PC-3 (cell line): ENCODE data around the gene TMUB1. TPM values are rescaled to one million over a fixed set of nuclear protein-coding genes. Genes with fewer than 3 reads are reported as not detected.
A peak's percentile ranks its signal among the peaks of the same experiment; 100 is the strongest.

ENCODE experiments used
- ATAC-seq: fragments of 200-7000 bp; cut with Tn5 transposase; 2 replicates; pipeline ENCODE4 v1.9.1; 2020; ENCODE audit warnings: mild to moderate bottlenecking, moderate library complexity
- BruUV-seq: library from RNA; stranded (reverse); fragments of 400-500 nt; replicated peaks from 2 replicates; lab custom pipeline; 2021; lab: Mats Ljungman, UMichigan
- CTCF ChIA-PET: fragments of 300-600 bp; sonication (Branson Sonifier 250); formaldehyde crosslinking; loops from one replicate; lab custom pipeline; 2022; ENCODE audit warnings: antibody characterized with exemption; lab: Charles Lee
- POLR2A ChIA-PET: fragments of 300-600 bp; sonication (Branson Sonifier 250); formaldehyde crosslinking; loops from one replicate; lab custom pipeline; 2022; ENCODE audit warnings: antibody characterized with exemption; ENCODE audit not compliant: unreplicated experiment; lab: Charles Lee
- DNase-seq: peaks from one replicate; pipeline ENCODE4 v3.0.0-alpha.2; 2015
- H2AFZ ChIP-seq: fragments of 300-600 bp; sonication (generic); 2 replicates; pipeline ENCODE4 v1.6.0; 2016; ENCODE audit warnings: antibody characterized with exemption, low read length
- H3F3A ChIP-seq: fragments of 300-600 bp; sonication (generic); one replicate; pipeline ENCODE4 v1.6.0; 2017; ENCODE audit warnings: antibody characterized with exemption, low read length, control low read depth, mild to moderate bottlenecking; ENCODE audit not compliant: unreplicated experiment
- H3K27ac ChIP-seq: fragments of 300-600 bp; sonication (generic); 2 replicates; pipeline ENCODE4 v1.5.1; 2016; ENCODE audit warnings: mild to moderate bottlenecking, low read length
- H3K27me3 ChIP-seq: fragments of 300-600 bp; sonication (generic); 2 replicates; pipeline ENCODE4 v1.6.1; 2016; ENCODE audit warnings: low read length, mixed read lengths
- H3K36me3 ChIP-seq: fragments of 300-600 bp; sonication (generic); 2 replicates; pipeline ENCODE4 v1.6.1; 2016; ENCODE audit warnings: low read depth, mixed run types, low read length, mixed read lengths
- H3K4me1 ChIP-seq: fragments of 300-600 bp; sonication (generic); 2 replicates; pipeline ENCODE4 v1.5.1; 2016; ENCODE audit warnings: low read length; ENCODE audit not compliant: insufficient read depth
- H3K4me2 ChIP-seq: fragments of 300-600 bp; sonication (generic); 2 replicates; pipeline ENCODE4 v1.6.0; 2016; ENCODE audit warnings: low read length
- H3K4me3 ChIP-seq: fragments of 300-600 bp; sonication (generic); 2 replicates; pipeline ENCODE4 v1.5.1; 2016; ENCODE audit warnings: mild to moderate bottlenecking, low read length, mixed read lengths
- H3K79me2 ChIP-seq: fragments of 300-600 bp; sonication (generic); 2 replicates; pipeline ENCODE4 v1.6.1; 2017; ENCODE audit warnings: low read length, mixed read lengths
- H3K9ac ChIP-seq: fragments of 300-600 bp; sonication (generic); 2 replicates; pipeline ENCODE4 v1.6.0; 2016; ENCODE audit warnings: mild to moderate bottlenecking, low read length
- H3K9me2 ChIP-seq: fragments of 300-600 bp; sonication (generic); replicated peaks from 2 replicates; pipeline ENCODE4 v1.6.1; 2016; ENCODE audit warnings: mixed run types, low read length, mixed read lengths
- H3K9me3 ChIP-seq: fragments of 300-600 bp; sonication (generic); 2 replicates; pipeline ENCODE4 v1.6.1; 2016; ENCODE audit warnings: low read length, mixed read lengths
- H4K20me1 ChIP-seq: fragments of 300-600 bp; sonication (generic); 2 replicates; pipeline ENCODE4 v1.6.1; 2016; ENCODE audit warnings: low read length, mixed read lengths
- CTCF ChIP-seq: fragments of 300-600 bp; sonication (generic); conservative IDR thresholded peaks from 2 replicates; pipeline ENCODE4 v1.5.1; 2017; ENCODE audit warnings: antibody characterized with exemption, low read depth, mild to moderate bottlenecking, low read length
- EZH2 ChIP-seq: fragments of 300-600 bp; sonication (generic); IDR thresholded peaks from one replicate; pipeline ENCODE4 v1.6.1; 2017; ENCODE audit warnings: antibody characterized with exemption, mild to moderate bottlenecking, low read length; ENCODE audit not compliant: unreplicated experiment
- EZH2phosphoT487 ChIP-seq: fragments of 300-600 bp; sonication (generic); IDR thresholded peaks from 2 replicates; pipeline ENCODE4 v1.6.1; 2018; ENCODE audit warnings: mild to moderate bottlenecking, antibody characterized with exemption, low read length, borderline replicate concordance
- intact Hi-C: fragments of 100-400 bp; cut with micrococcal nuclease; formaldehyde crosslinking; loops from 2 replicates; pipeline ENCODE4 v1.9.0; 2023
- total RNA-seq: library from RNA; depleted of rRNA; stranded (reverse); fragments of >200 nt; gene quantifications from 2 replicates; pipeline ENCODE4 v1.2.3, GENCODE V29; 2014

The TMUB1 gene
- total RNA-seq, 1 experiment from 2014 or later, result 52.1 TPM

- Histone ChIP-seq H3K4me2 (peak overlapping the region; percentile 95), H3K9ac (peak overlapping the region; percentile 98), H3F3A (no peaks in the 10 kb centered on the region), H3K4me3 (peak overlapping the region; percentile 91), H3K27ac (peak overlapping the region; percentile 65), H2AFZ (peak overlapping the region; percentile 97), H3K9me3 (no peaks in the 10 kb centered on the region), H3K9me2 (no peaks in the 10 kb centered on the region), H3K27me3 (no peaks in the 10 kb centered on the region), H3K4me1 (peaks cover 42% of the 10 kb centered on the region), H3K36me3 (no peaks in the 10 kb centered on the region; the same call in 1 of the 2 replicates), H4K20me1 (no peaks in the 10 kb centered on the region), H3K79me2 (peaks cover 48% of the 10 kb centered on the region)
- ATAC-seq, result no peak
- POLR2A ChIA-PET, result no interaction called here
- CTCF ChIA-PET, result no interaction called here
- intact Hi-C loops, result no loop called here
- DNase-seq, result no peak
- TF ChIP-seq CTCF (no peak), EZH2phosphoT487 (no peak), EZH2 (no peak)
- no TSS peak for BruUV-seq
Measured at GRCh38 chr7:151082141-151083070, 887 bp downstream of the TMUB1 start.

GRCh38 chr7:151081170-151082101 lies 1.9 kb downstream of the TMUB1 start:
- Histone ChIP-seq H3K4me2 (peak overlapping the region; percentile 95), H3K27ac (peak overlapping the region; percentile 65), H3K27me3 (no peaks in the 10 kb centered on the region), H3K9ac (peak overlapping the region; percentile 98), H3F3A (no peaks in the 10 kb centered on the region), H4K20me1 (no peaks in the 10 kb centered on the region), H3K9me3 (no peaks in the 10 kb centered on the region), H2AFZ (peak overlapping the region; percentile 69), H3K4me1 (peaks cover 42% of the 10 kb centered on the region), H3K36me3 (no peaks in the 10 kb centered on the region; the same call in 1 of the 2 replicates), H3K4me3 (peak overlapping the region; percentile 91), H3K79me2 (peaks cover 41% of the 10 kb centered on the region), H3K9me2 (no peaks in the 10 kb centered on the region)
- DNase-seq (no peak), ATAC-seq (peak; percentile 4)
- no peak for TF ChIP-seq EZH2
- no peak for TF ChIP-seq EZH2phosphoT487
- TF ChIP-seq CTCF, result no peak
- CTCF ChIA-PET, result no interaction called here
- no TSS peak for BruUV-seq
- intact Hi-C loops, result no loop called here
- POLR2A ChIA-PET, result no interaction called here
